HG02973 (cell line): ENCODE measurements around the gene TOX2.

Source experiments
- ATAC-seq: cut with Tn5 transposase; IDR thresholded peaks from one replicate; pipeline ENCODE4 v1.9.1; 2021; ENCODE audit warnings: moderate library complexity; ENCODE audit not compliant: unreplicated experiment

Gene TOX2

GRCh38 chr20:43915211-43916072, 790 bp downstream of the TOX2 start:
- ATAC-seq, result no peak

GRCh38 chr20:43916073-43916880, 1.6 kb downstream of the TOX2 start:
- no peak for ATAC-seq

DNA sequence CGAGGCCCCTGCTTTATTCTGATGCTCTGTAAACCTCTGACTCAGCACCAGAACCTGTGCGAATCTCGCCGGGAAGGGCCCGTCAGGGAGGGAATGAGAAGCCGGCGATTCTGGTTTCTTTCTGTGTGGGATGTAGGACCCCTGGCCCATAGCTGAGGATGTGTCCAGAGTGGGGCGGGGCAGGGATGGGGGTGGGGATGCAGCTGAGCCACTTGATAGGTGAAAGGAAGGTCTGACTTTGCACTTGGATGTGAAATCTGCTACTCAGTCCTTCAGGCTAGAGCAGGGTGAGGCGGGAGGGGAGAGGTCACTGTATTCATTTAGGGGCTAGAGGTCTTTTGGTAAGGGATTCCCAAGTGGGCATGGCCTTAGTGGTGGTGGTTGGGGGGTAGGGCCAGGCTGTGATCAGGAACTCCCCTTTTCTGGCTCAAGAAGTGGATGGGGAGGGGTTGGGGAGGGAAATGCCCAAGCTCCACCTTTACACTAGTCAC, 2.3 kb downstream of the TOX2 start:
- ATAC-seq, result no peak

- no peak for ATAC-seq
Measured at GRCh38 chr20:43917380-43917779, 2.7 kb downstream of the TOX2 start.

GRCh38 chr20:43919686-43920403, 5.2 kb downstream of the TOX2 start:
- no peak for ATAC-seq

GRCh38 chr20:43920797-43921196, 6.1 kb downstream of the TOX2 start:
- ATAC-seq, result no peak

DNA sequence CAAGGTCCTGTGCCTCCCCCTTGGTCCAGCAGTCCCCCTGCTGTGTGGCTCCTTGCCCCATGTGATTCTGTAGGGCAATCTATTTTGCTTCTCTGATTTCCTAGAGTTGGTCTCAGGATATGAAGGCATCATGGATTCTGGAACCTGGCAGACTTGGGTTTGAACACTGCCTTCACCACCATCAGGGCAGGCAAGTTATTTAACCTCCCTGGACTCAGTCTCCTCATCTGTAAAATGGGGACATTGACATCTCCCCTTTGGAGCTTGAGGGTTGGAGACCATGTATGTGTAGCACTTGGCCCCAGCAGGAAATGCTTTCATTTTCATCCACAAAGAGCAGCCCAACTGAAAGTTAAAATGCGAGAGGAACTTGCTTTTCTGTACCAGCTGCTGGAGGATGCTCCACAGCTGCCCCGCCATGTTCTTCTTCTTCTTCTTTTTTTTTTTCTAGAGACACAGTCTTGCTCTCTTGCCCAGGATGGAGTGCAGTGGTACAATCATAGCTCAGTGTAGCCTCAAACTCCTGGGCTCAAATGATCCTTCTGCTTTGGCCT, 6.7 kb downstream of the TOX2 start:
- no peak for ATAC-seq

GRCh38 chr20:43922614-43923013, 8.0 kb downstream of the TOX2 start:
- ATAC-seq, result no peak

DNA sequence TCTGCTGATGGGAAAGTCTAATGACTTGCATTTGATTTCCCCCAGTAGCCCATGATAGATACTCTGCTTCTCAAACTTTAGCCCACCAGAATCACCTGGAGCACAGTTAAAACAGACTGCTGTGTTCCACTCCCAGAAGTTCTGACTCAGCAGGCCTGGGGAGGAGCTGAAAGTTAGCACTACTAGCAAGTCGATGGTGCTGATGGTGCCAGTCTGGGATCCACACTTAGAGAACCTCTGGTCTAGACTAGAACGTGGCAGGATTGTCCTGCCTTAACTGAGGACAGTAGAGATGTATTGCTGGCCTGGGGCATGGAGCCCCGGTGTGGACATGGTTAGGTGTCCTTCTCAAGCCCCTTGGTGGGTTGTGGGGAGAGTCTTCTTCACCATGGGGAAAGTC, 8.7 kb downstream of the TOX2 start:
- ATAC-seq, result no peak

DNA sequence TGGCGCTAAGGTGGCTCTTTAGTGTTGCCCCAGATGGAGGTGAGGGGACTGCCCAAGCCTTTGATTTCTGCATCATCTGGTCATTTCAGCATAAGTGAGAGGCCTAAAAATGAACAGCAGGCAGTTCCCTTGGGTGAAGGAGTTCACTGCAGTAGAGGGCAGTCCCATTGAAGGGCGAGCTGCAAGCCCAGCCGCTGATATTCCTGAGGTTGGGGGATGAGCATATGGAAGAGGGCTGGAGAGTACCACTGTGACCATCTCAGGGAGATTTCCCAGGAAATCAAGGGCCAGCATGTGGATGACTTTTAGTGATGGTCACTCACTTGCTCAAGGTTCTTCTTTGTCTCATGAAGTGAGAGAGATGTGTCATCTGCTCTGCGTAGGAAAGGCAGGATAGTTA, 9.3 kb downstream of the TOX2 start:
- ATAC-seq, result no peak

- ATAC-seq, result no peak
Measured at GRCh38 chr20:43925215-43925614, 10.6 kb downstream of the TOX2 start.

- no peak for ATAC-seq
Measured at GRCh38 chr20:43925801-43926200, 11.1 kb downstream of the TOX2 start.

DNA sequence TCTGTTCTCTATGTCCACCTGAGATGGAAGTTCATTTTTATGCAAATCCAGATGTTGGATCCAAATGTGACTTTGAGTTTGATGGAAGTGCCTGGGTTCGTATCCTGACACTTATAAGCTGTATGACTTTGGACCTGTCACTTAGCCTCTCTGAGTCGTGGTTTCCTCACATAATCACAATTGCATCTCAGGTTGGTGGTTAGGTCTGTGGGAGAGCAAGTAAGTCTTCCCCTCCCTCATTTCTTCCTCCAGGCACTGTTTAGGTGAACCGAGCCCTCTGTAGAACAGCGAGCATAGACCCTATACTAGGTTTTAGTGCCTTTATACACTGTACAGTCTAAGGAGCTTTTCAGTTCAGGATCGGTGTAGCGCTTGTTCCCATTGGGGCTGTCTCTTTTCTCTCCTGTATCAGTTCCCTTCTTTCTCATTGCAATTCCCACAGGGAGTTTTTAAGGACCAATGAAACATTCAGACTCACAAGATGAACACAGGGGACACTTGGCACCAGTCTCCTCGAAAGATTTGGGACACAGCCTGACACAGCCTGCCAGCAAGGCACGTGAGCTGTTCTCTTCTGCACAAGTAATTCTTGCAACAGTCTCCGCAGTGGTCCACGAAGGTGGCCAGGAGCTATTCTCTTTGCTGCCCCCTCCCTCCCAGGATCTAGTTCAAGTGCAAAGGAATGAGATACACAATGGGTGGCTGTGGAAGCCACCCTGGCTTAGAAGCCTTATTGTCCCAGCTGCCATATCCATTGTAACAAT, 11.8 kb downstream of the TOX2 start:
- no peak for ATAC-seq

DNA sequence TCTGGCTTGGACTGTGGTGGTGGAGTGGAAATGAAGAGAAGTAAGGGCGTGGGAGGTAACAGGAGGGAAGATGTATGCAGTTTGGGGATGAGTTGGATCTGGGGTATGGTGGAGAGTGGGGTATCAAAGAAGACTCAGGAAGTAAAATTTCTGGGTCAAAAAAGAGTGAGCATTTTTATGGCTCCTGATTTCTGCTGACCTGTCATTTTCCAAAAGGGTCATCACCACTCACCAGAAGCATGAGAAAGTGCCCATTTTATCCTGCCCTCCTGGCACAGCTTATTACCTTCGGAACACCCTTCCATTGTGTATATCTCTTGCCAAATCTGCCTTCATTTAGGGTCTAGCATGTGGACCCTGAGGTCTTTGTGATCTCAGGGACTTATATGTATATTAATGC, 17.3 kb downstream of the TOX2 start:
- no peak for ATAC-seq

DNA sequence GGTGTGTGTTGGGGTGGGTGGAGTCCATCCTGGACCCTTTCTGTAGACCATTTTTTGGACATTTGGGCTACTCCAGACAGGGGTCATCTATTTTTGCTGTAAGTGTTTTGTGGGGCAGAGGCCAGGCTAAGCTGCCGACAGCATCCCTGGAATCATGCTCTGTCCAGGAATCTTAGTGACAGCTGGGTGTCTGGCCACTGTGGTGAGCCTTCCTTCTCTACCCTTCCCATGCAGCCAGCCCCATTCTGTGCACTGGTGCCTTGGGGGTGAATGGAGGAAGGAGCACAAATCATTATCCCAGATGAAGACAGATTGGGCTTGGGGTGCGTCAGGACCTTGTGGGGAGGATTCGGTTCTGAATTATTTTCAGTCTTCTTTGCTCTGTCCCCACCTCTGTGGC, 20.2 kb downstream of the TOX2 start:
- no peak for ATAC-seq

- no peak for ATAC-seq
Measured at GRCh38 chr20:43936104-43936770, 21.6 kb downstream of the TOX2 start.

DNA sequence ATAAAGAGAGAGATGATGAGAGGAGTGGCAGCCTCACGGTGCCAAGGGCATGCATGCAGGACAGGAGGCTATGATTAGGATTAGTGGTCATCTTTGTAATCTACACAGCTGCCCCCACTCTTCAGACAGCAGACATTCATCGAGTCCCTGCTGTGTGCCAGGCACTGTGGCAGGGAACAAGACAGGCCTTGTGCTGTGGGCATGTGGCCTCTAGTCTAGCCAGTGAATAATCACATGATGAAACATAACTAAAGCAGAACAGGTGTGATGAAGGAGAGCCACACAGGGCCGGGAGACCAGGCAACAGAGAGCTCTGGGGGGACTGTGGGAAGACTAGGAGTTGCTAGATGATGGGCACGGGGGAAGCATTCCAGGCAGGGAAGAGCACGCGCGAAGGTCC, 22.2 kb downstream of the TOX2 start:
- no peak for ATAC-seq

GRCh38 chr20:43937591-43937990, 22.9 kb downstream of the TOX2 start:
- ATAC-seq, result no peak

DNA sequence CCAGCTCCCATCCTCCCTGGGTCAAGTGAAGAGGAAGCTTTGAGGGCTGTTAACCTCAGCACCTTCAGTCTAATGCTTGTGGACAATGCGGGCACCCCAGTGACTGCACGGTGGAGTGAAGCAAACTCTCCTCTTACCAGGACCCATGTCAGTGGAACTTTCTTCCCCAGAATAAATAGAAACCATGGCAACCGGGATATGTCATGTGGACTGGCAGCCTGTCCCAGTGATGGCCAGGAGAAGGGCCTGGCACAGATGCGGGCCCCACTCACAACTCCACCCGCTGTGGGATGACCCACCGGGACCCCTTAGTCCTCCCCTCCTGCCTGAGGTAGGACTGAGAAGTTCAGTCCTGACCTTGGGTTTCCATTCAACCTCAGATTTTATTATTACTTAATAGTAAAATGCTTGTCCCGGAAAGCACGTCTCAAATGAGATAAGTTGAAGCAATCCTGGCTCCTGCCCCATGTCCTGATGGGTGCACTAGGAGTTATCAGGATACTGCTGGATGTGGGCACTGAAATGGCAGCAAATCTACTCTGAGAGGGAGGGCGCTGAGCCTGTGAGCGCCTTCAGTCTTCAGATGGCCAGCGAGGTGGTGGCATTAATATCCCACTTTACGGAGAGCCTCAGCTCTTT, 23.5 kb downstream of the TOX2 start:
- ATAC-seq, result no peak
